HepG2 (cell line): ENCODE measurements around the gene P4HB.

Experiments
- EZH2 ChIP-seq: conservative IDR thresholded peaks from 2 replicates; pipeline ENCODE4 v1.6.1; 2012; ENCODE audit warnings: mild to moderate bottlenecking, low read depth, low read length, moderate library complexity
- GABPA ChIP-seq, 2 experiments: IDR thresholded peaks; 2 replicates each; pipeline ENCODE4 v1.6.1; 2011 to 2016; ENCODE audit warnings: low read depth in 2 of 2, low read length in 1 of 2, missing biosample characterization in 1 of 2, missing genetic modification characterization in 1 of 2
- TF ChIP-seq, protein P1 (sequence below): sonication (generic); formaldehyde crosslinking; IDR thresholded peaks from 2 replicates; pipeline ENCODE4 v1.5.0; 2020; ENCODE audit warnings: mild to moderate bottlenecking, missing genetic modification reagents, moderate library complexity

DNA sequence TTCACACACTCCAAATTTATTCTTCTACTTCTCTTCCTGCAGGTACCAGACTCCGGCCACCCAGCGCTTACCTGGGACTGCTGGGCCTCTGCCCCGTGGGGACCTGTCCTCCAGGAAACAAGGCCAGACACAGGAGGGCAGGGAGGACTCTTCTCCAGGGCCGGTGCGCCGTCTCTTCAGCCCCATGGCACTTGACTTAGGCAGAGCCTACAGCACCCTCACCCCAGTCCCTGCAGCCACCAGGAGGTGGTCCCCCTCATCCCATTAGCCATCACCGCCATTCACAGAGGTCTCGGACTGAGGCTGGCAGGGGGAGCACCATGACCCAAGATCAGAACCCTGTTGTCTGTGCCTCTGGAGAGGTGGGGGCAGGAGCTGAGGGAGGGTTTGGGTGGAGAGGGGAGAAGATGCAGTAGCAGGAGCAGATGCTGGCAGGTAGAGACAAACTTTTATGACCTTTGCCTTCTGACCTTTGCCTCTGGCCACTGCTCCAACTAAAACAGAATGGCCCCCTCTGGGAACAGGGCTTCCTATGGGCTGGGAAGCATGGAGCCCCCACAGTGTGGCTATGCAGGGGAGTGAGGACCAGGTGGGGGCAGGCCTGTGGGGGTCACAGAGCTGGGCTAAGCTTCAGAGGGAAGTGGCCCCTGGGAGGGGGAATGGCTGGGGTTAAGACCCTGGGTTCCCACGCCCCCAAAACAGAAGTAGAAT is 58.1 kb downstream of the P4HB start:
- TF ChIP-seq GABPA (IDR thresholded peaks at IDR 0.05; ENCODE audit: low read depth, low read length): no peak
- no peak for TF ChIP-seq GABPA (CRISPR knock-in tag; IDR thresholded peaks at IDR 0.05; ENCODE audit: low read depth)
- TF ChIP-seq, protein P1, sequence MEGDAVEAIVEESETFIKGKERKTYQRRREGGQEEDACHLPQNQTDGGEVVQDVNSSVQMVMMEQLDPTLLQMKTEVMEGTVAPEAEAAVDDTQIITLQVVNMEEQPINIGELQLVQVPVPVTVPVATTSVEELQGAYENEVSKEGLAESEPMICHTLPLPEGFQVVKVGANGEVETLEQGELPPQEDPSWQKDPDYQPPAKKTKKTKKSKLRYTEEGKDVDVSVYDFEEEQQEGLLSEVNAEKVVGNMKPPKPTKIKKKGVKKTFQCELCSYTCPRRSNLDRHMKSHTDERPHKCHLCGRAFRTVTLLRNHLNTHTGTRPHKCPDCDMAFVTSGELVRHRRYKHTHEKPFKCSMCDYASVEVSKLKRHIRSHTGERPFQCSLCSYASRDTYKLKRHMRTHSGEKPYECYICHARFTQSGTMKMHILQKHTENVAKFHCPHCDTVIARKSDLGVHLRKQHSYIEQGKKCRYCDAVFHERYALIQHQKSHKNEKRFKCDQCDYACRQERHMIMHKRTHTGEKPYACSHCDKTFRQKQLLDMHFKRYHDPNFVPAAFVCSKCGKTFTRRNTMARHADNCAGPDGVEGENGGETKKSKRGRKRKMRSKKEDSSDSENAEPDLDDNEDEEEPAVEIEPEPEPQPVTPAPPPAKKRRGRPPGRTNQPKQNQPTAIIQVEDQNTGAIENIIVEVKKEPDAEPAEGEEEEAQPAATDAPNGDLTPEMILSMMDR (CRISPR knock-in tag): no peak
- TF ChIP-seq EZH2: no peak
